NCI-H2171 treated with DMSO at 0.1 percent for 48 hours (cell line): Measurements from ENCODE around the gene NECTIN1.

Experiments used
- DNase-seq: peaks from one replicate; lab custom pipeline; 2025; lab: John Stamatoyannopoulos, UW

Gene NECTIN1

DNA sequence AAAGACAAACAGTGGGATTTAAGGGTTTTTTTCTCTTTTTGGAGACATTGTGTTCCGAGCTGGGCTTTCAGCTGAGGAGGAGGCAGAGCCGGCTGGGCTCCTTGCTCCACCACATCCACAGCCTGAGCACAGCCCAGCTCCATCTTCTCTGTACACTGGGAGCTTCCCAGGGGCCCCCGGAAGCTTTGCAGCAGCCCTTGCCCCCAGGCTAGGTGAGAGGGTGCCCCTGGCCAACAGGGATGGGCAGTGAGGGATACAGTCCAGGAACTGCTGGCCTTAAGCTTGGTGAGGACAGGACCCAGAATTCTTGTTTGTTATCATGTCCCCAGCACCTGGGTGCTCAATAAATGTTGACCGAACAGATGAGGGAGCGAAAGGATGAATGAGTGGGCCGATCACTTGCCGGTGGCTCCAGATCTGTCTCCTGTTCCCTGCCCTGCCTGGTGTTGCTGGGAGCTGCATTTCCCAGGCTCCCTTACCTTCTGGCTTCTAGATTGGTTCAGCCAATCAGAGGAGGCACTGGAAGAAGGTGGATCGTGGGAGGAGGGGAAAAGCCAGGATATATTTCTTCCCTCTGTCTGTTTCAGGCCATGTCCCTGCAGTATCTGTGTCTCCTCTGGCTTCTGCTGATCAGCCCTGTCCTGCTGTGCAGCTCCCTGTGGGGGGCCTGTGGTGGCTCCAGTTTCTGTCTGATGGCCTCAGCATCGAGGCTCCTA is 26.5 kb upstream of the NECTIN1 start:
- peak; percentile 51 for DNase-seq

DNA sequence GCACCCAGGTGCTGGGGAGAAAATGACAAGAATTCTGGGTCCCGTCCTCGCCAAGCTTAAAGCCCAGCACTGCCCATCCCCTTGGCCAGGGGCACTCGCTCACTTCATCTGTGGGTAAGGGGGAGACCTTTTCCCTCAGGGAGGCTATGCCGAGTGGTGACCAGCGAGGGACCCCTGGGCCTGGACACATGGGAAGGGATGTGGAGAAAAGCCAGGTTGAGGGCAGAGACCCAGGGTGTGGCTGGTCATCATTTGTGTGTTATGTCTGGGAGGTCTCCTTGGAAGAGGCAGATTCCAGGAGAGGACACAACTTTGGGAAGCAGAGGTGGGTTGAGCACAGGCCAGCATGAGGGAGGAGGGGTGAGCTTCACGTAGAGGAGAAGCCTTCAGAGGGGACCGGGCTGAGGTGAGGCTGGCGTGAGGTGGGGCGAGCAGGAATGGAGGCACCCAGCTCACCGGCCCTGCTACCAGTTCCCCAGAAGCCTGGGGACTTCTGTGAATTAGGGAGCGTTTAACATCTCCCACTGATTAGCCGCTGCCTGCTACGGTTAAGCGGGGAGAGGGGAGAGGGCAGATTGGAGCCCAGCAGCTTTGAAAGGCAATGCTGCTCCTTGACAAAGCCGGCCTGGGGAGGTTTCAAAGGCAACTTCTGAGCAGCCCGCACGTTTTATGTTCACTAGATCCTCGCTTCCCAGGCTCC is 25.8 kb upstream of the NECTIN1 start:
- DNase-seq: no peak

DNA sequence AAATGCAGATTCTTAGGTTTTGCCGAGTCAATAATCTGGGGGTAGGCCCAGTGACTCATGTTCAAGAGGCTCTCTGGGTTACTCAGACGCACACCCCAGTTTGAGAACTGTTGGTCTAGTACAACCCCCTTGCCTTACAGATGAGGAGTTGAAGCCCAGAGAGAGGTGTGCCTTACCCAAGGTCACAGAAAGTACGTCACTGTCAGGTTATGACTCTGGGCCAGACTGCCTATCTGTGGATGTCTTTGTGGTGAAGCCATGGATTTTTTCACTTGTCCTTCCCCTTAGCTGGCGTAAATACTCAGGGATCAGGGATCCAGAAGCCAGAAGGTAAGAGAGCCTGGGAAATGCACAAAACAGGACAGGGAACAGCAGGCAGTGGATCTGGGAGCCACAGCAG is 25.2 kb upstream of the NECTIN1 start:
- no peak for DNase-seq

DNA sequence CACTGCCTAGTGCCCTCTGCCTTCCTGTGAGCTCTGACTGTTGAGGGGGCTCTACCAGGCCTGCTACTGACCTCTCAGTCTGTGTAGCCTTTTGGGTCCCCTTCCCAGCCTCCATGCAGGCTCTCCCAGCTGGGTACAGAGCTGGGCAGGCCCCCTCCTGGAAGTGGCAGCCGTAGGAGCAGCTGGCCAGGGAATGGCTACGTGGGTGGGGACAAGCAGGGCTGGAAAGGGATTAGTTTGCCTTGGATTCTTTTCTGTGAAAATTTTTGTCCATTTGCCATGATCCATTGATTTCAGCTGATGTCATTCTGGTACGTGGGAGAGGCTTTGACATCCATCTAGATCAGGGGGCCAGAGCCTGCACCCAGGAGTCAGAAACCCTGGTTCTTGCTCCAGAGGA is 23.9 kb upstream of the NECTIN1 start:
- no peak for DNase-seq

DNA sequence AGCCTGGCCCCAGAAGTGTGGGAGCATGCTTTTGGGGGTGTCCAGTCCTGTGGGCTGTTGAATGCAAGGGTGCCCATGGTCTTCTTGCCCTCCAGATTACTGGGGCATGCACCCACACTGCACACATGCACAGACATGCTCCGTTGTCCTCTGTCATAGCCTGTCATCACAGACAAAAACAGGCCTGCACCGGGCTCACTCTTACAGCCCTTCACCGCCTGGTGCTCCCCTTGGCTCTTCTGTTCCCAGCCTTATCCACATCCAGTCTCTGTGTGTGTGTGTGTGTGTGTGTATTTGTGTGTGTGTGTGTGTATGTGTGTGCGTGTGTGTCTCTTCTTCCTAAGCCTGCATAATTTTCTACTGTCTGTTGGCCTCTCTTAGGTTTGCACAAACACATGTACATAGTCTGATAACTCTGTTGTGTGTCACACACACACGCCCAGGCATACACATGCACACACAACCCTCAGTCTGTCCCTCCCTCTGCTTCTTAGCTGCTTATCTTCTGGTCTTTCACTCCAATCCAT is 23.4 kb upstream of the NECTIN1 start:
- DNase-seq: no peak

DNA sequence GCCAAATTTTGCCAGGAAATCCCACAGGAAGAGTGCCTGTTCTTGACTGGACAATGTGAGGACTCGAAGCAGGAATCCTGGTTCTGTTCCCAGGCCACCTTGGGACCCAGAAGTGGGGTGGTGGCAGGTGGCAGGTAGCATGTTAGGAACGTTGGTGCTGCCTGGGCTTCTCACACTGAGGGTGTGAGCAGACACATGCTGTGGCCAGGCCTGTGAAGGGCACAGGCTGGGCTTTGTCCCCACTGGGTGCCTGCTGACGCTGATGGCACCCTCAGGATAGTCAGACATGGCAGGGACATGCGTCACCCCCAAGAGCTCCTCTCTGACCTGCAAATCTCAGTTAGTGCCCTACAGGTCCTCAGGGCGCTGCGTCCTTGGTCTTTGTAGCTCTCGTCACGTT is 21.1 kb upstream of the NECTIN1 start:
- DNase-seq: no peak

DNA sequence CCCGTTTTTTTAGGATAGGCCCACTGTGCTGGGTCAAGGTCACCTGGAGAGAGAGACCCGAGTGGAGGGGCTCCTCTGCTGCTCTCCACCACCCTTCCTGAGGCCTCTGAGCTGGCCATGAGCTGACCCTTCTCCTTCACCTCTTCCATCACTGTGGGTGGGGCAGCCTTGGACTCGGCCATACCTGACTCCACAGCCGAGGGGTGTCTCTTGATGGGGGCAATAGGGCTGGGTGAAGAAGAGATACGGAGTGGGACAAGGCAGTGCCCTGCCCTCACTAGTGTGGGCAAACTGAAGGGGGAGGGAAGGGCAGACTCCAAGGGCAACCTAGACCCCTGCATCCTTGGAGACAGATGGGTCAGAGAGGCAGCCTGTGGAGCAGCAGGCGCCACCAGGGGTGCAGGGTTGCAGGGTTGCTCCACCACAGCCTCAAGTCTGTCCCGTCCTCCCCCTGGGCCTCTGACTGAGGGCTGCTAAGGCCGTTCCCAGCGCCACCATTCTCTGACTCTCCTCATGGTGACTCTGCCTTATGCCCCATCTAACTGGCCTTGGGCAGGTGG is 20.1 kb upstream of the NECTIN1 start:
- no peak for DNase-seq

DNA sequence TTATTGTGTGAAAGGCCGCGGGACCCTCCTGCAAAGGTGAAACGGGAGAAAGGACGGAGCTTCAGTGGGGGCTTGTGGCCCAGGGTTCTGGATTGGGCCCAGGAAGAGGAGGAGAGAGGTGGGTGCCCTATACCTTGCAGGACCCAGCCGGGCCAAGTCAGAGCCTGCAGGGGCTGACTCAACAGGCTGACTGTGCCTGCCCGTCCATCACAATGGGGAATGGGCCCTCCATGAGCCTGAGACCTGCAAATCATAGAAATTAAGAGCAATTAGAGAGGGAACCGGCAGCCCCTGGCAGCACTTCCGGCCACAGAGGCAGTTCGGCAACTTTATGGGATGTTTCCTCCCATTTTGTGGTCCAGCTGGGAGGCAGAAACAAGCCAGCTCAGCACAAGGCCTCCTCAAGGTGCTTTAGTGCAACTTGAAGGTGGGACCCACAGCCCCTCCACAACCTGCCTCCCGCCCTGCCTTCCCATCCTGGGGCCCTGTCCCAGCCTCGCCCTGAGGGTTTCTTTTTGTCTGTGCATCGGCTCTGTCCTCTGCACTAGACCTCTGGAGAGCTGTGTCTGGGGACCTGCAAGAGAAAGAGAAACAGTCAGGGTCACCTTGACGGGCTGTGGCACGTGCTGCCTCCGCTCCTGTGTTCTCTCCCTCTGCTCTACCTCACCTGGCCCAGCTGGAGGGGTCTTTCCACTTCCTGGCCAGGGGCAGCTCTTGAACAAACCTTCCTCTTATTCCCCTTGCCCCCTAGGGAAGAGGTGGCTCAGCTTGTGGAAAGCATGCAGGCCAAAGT is 19.1 kb upstream of the NECTIN1 start:
- DNase-seq: no peak

DNA sequence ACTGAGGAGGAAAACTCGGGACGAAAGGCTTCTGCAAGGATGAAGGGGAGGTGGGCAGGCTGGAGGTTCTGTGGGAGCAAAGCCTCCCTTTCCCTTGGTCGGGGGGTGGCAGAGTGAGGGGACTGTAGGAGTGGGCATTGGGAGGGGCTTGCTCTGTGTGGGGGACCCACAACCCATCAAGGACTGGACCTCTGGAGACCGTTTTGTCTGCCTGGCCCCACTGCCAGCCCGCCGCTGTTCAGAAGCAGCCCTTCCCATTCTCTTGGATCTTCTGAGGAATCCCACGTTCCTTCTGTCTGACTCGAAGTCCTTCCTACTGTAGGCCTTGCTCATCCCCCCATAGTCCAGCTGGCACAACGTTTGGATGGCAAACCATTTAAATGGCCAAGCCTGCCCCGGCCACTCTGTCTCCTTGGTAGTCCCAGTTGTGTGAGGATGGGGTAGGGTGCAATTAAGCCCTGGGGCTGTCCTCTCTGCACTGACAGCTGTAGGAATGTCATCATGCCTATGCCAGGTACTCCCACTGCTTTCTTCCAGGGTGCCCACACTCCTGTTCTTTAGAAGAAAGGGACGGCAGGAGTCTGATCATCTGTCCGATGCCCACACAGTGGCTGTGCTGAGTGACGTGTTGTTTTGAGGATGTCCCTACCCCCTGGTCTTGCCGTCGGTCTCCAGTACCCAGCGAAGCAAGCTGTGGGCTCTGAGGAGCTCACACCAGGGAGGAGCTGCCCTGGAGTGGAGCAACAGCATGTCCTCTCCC is 17.0 kb upstream of the NECTIN1 start:
- DNase-seq: no peak

DNA sequence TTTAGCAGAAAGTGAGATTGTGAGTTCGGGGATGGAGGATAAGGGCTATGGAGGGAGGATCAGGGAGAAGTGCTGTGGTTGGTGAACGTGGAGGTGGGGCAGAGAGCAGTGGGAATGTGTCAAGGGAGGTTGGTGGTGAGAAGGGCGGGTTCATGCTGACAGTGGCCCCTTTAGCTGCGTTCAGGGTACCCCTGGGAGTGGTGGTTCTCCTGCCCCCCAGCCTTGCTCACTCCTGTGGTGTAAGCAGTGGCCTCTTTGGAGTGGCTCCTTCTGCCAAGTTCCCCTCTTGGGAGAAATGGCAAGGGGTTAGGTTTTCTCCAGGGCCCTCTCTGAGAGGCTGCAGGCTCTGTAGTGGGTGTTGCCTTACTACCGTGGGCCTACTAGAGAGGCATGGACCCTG is 16.1 kb upstream of the NECTIN1 start:
- no peak for DNase-seq

DNA sequence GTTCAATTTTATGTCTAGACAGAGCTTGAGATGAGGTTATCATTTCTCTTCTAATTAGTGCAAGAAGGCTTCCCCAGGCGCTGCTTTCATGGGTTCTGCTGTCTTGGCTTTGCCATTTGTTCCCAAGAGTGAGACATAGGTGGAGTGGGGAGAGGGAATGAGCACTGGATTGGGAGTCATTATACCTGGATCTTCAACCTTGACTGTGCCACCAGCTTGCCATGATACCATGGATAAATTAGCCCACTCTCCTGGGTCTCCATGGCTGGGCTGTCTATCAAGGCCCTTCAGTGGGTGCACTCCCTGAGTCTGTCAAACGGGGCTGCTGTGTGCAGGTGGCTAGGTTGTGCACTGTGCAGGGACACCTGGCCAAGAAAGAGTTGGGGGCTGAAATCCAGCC is 15.6 kb upstream of the NECTIN1 start:
- DNase-seq: no peak

DNA sequence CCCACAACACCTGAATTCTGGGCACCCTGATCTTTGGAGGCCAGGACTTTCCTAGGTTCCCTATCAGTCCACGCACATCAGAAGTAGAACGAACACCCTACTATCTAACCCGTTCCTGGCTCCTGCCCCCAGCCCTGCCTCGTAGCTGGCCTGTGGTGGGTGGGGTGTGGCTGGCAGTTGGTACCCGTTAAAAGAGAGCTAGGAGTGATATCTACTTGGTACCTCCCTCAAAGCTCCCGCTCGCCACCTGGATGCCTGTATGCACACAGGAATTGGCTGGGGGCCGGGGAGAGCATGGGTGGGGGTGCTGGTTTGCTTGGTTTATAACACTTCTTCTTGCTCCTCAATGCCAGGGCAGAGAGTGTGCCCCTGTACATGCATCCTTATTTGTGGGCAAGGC is 14.0 kb upstream of the NECTIN1 start:
- DNase-seq: no peak

DNA sequence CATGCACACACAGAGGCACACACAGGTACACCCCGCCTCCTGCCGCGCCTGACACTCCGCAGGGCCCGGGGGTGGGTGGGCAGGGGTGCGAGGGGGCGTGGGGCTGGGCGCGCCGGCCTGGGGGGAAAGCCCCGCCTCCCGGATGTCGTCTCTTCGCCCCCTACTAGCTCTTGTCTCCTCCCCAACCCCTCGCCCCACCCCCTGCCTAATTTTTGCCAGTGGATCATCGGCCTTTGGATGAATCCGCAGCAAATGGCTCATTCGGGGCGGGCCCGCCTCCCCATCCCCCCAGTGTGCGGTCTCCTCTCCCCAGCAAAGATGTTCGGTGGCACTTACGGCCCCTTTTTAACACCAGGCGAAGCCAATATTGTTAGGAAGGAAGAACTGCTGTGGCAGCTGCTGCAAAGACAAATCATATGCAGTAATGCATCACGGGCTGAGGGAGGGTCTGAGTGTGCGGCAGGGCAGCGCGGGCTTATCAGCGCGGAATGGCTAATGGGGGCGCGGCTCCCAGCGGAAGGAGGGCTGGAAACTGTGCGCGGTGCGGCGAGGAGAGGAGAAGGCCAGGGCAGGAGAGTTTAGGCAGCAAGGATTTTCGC is 13.4 kb upstream of the NECTIN1 start:
- no peak for DNase-seq

DNA sequence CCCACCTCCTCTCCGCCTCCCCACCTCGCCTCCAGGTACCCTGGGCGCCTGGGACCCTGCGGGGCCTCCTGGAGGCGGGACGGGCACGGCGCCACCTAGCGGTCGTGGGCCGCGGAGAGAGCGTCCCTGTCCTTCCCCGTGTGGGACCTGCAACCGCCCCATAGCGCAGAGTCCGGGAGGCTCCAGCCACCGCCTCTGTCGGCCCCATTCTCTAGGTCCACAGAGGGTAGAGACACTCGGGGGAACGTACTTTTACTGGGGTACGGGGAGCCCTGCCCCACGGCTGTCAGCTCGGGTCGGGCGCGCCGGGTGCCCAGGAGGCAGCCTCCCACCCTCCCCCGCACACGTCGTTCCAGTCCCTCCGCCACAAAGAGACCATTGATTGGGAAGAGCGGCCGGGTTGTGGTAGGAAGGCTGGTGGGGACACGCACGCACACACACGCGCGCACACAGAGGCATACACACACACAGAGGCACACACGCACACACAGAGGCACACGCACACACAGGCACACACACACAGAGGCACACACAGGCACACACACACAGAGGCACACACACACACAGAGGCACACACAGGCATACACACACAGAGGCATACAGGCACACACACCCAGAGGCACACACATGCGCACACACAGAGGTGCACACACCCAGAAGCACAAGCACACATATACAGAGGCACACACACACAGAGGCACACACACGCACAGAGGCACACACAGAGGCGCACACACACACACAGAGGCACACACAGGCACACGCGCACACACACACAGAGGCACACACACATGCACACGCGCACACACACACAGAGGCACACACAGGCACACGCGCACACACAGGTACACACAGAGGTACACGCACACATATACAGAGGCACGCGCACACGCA is 12.6 kb upstream of the NECTIN1 start:
- no peak for DNase-seq

DNA sequence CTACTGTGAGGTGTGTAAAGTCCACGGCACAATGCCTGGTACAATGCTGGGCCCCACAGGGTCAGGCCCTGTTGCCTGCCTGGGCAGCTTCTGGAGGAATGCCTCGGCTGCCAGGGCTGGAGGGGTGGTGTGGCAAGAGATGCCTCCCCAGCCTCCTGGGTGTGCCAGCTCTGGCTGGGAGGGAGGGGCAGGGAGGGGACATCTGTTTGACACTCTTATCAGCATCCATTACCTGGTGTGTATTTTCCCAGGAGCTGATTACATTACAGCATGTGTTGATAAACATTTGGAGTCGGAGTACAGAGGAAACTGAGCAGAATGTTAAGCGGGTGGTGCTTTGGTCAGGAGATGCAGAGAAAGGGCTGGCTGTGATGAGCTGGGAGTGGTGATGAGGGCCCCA is 11.0 kb upstream of the NECTIN1 start:
- DNase-seq: peak; percentile 67

DNA sequence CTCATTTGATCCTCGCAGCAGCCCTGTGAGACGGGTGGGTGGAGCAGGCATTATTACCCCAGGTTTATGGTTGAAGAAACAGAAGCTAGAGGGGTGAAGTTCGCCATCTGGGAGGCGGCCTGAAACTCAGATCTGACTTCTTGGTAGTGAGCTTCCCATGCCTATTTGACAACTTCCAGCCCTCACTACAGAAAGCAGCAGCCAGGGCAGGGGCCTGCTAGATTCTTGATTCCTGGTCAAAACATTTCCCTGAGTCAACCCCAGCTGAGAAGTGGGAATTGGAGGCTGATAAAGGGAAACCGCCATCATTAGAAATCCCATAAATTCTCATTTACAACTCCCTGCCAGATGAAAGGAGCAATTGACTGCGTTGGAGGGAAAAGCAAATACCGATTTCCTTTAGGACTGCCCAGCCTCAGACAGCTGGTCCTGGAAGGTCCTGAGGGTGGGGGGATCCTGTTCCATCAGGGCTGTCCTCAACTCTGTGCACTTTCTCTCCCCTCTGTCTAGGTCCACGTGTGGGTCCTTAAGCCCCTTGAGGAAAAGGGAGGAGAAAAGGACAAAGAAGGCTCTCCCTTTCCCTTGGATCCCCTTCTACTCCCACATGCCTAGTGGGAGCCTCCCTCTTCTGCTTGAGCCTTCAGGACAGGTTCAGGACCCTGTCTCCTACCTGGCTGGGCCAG is 10.2 kb upstream of the NECTIN1 start:
- no peak for DNase-seq

DNA sequence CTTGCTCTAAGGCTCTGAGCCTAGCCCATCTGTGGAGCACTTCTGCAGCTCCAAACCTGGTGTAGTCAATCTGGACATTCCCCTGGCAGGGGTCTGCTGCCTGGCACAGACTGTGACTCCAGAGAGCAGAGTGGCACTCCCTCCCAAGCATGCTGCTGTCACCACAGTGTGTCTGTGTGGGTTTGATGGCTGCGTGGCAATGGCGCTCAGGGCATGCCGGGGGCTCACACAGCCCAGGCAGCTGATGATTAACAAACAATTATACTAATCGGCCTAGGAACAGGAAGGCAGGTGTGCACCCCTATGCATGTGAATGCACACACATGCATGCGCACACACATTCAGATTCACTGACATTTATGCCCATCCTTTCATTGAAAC is 9.0 kb upstream of the NECTIN1 start:
- DNase-seq: no peak

DNA sequence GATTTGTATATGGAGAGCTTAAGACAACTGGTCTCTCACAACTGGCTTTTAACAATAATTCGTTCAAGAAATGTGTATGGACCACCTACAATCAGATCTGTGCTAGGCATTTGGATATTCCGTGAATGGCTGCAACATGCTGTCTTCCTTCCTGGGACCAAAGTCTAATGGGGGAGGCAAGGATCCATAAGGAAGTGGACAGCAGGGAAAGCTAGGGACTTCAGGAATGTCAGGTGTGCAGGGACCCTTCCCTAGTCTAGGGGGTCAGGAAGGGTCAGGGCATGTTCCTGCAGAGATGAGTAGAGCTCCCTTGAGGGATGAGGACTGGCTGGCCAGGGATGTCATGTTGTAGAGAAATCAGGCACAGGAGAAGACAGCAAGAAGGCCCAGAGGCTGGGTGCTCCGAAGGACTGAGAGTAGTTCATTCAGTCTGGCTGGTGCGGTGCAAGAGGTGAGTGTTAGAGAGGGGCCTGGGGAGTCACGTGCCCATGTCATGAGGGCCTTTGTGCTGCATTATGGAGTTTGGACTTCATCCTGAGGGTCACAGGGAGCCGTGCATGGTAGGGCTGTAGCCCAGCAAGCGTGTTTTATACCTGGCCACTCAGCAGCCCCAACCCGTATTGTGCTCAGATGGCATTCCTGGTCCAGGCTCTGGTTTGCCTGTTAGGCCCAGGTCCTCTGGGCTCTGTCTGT is 8.5 kb upstream of the NECTIN1 start:
- no peak for DNase-seq

DNA sequence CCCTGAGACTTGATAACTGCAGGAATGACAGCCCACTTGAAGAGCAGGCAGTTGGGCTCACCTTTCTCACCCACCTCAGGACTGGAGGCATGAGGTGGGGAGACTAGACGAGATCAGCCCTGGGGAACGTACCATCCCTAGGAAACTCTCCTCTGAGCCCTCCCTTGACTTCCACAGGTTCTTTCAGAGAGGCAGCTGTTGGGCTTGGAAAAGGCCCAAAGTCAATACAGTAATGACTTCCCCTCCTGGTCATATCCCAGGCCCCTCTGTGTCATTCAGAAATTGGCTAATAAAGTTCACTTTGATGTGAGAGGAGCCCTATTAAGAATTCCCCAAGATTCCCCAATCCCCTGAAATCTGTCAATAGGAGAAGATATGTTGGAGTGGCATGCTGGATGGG is 5.8 kb upstream of the NECTIN1 start:
- DNase-seq: no peak
